Liver (tissue), 9 donors: ENCODE results near the gene ERICH2. TPM values are rescaled to one million over a fixed set of nuclear protein-coding genes. Genes with fewer than 3 reads are reported as not detected.

Experiments
- DNase-seq: peaks from one replicate; pipeline ENCODE4 v3.0.0-alpha.2; 2017; ENCODE audit warnings: low spot score
- H3K27ac ChIP-seq, 2 donors: one replicate each; pipeline ENCODE4 v1.7.0; 2013; ENCODE audit warnings: inconsistent platforms in 2 of 2, low read length in 2 of 2, control low read depth in 1 of 2, low read depth in 1 of 2, mild to moderate bottlenecking in 1 of 2
- H3K27me3 ChIP-seq, 4 donors: one replicate each; pipeline versions ENCODE4 v1.6.1 to v1.7.0; 2013; ENCODE audit warnings: low read length in 3 of 4, inconsistent platforms in 1 of 4, mild to moderate bottlenecking in 1 of 4, moderate library complexity in 1 of 4; ENCODE audit not compliant: control insufficient read depth in 4 of 4, insufficient read depth in 4 of 4
- H3K36me3 ChIP-seq, 4 donors: one replicate each; pipeline versions ENCODE4 v1.6.1 to v1.7.0; 2013; ENCODE audit warnings: low read length in 3 of 4, mild to moderate bottlenecking in 3 of 4, low read depth in 1 of 4, moderate library complexity in 1 of 4; ENCODE audit not compliant: control insufficient read depth in 4 of 4, insufficient read depth in 3 of 4
- H3K4me1 ChIP-seq, 4 donors: one replicate each; pipeline versions ENCODE4 v1.6.1 to v1.7.0; 2013; ENCODE audit warnings: low read length in 3 of 4, mild to moderate bottlenecking in 3 of 4, moderate library complexity in 1 of 4; ENCODE audit not compliant: control insufficient read depth in 4 of 4, insufficient read depth in 4 of 4
- H3K4me3 ChIP-seq, 3 donors: one replicate each; pipeline versions ENCODE4 v1.6.1 to v1.7.0; 2013; ENCODE audit warnings: low read length in 3 of 3, control low read depth in 1 of 3, low read depth in 1 of 3, mild to moderate bottlenecking in 1 of 3
- H3K9ac ChIP-seq, 2 donors: one replicate each; pipeline ENCODE4 v1.7.0; 2013; ENCODE audit warnings: low read length in 2 of 2, mild to moderate bottlenecking in 2 of 2, moderate library complexity in 2 of 2, control low read depth in 1 of 2, low read depth in 1 of 2
- H3K9me3 ChIP-seq, 4 donors: one replicate each; pipeline versions ENCODE4 v1.6.1 to v1.7.0; 2013; ENCODE audit warnings: low read length in 3 of 4; ENCODE audit not compliant: control insufficient read depth in 4 of 4
- CTCF ChIP-seq: fragments of 150-350 bp; IDR thresholded peaks from 2 replicates; pipeline ENCODE4 v1.5.1; 2017; ENCODE audit warnings: improper control_type of control experiment, low read depth, low read length; ENCODE audit not compliant: missing input control
- EGR1 ChIP-seq, 2 donors: IDR thresholded peaks; 2 replicates each; pipeline ENCODE4 v1.6.1; 2016 to 2018; ENCODE audit warnings: antibody characterized with exemption in 2 of 2, low read depth in 2 of 2
- FOXA1 ChIP-seq: IDR thresholded peaks from 2 replicates; pipeline ENCODE4 v1.6.1; 2016; ENCODE audit warnings: antibody characterized with exemption
- FOXA2 ChIP-seq: IDR thresholded peaks from 2 replicates; pipeline ENCODE4 v1.6.1; 2016; ENCODE audit warnings: antibody characterized with exemption
- HNF4A ChIP-seq, 2 donors: conservative IDR thresholded peaks; 2 replicates each; pipeline ENCODE4 v1.6.1; 2016; ENCODE audit warnings: antibody characterized with exemption in 2 of 2, mild to moderate bottlenecking in 2 of 2
- HNF4G ChIP-seq: IDR thresholded peaks from 2 replicates; pipeline ENCODE4 v1.6.1; 2016; ENCODE audit warnings: antibody characterized with exemption
- RAD21 ChIP-seq, 2 donors: IDR thresholded peaks; 2 replicates each; pipeline ENCODE4 v1.6.1; 2016; ENCODE audit warnings: antibody characterized with exemption in 2 of 2, mild to moderate bottlenecking in 2 of 2
- REST ChIP-seq: IDR thresholded peaks from 2 replicates; pipeline ENCODE4 v1.6.1; 2016; ENCODE audit warnings: antibody characterized with exemption, mild to moderate bottlenecking
- RXRA ChIP-seq, 2 donors: IDR thresholded peaks; 2 replicates each; pipeline ENCODE4 v1.6.1; 2017 to 2018; ENCODE audit warnings: antibody characterized with exemption in 2 of 2, mild to moderate bottlenecking in 1 of 2
- SP1 ChIP-seq: IDR thresholded peaks from 2 replicates; pipeline ENCODE4 v1.6.1; 2018; ENCODE audit warnings: antibody characterized with exemption, mild to moderate bottlenecking
- TAF1 ChIP-seq: conservative IDR thresholded peaks from 2 replicates; pipeline ENCODE4 v1.6.1; 2016; ENCODE audit warnings: antibody characterized with exemption, mild to moderate bottlenecking
- YY1 ChIP-seq: IDR thresholded peaks from 2 replicates; pipeline ENCODE4 v1.6.1; 2016; ENCODE audit warnings: antibody characterized with exemption, mild to moderate bottlenecking
- ZBTB33 ChIP-seq: IDR thresholded peaks from 2 replicates; pipeline ENCODE4 v1.6.1; 2016; ENCODE audit warnings: antibody characterized with exemption
- WGBS: extraction: QIAGEN DNeasy Blood & Tissue Kit; methylation state at CpG from one replicate; pipeline ENCODE4 v1.1.7; 2013; 5-methylcytosine and 5-hydroxymethylcytosine counted together
- polyA plus RNA-seq, 2 donors: library from polyadenylated mRNA; stranded (reverse) in 1 of 2; unstranded in 1 of 2; fragments of 200-250 nt in 1 of 2; fragments of >200 nt in 1 of 2; fragmentation: Nextera tagmentation in 1 of 2; extraction: Ambion mirVana in 1 of 2; gene quantifications; one replicate each; pipeline versions ENCODE4 v1.2.1 to v1.2.3, GENCODE V29; 2013 to 2015
- total RNA-seq, 2 donors: library from RNA; depleted of rRNA; stranded (reverse); fragments of >200 nt; gene quantifications; one replicate each; pipeline ENCODE4 v1.2.3, GENCODE V29; 2014
- TF ChIP-seq, protein P1 (sequence below): IDR thresholded peaks from 2 replicates; pipeline ENCODE4 v1.6.1; 2016; ENCODE audit warnings: antibody characterized with exemption
- donor health status: healthy.
- donor health status: healthy.
- donor health status: healthy.
- donor health status: healthy.
- donor health status: healthy.

The ERICH2 gene
- total and polyA plus RNA-seq, 4 donors: 0.39 to 3.0 (median 0.42) TPM; not detected in 1

- Histone ChIP-seq H3K9ac (no peak overlapping the region), H3K9me3 (no peaks in the 10 kb centered on the region), H3K4me3 (no peak overlapping the region), H3K27me3 (peaks cover 0 to 42% (median 18%) of the 10 kb centered on the region in 4 donors), H3K27ac (no peak overlapping the region), H3K36me3 (no peaks in the 10 kb centered on the region), H3K4me1 (peaks cover 21 to 74% (median 68%) of the 10 kb centered on the region in 4 donors)
- 8% methylated on average over 30 of the region's 30 CpGs for WGBS
- no peak for TF ChIP-seq YY1
- no peak for TF ChIP-seq EGR1 (IDR thresholded peaks at IDR 0.05; ENCODE audit: low read depth in 2 of 2)
- no peak for TF ChIP-seq TAF1
- TF ChIP-seq, protein P1, sequence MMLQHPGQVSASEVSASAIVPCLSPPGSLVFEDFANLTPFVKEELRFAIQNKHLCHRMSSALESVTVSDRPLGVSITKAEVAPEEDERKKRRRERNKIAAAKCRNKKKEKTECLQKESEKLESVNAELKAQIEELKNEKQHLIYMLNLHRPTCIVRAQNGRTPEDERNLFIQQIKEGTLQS: no peak
- no peak for TF ChIP-seq REST
- no peak for TF ChIP-seq SP1
- no peak for TF ChIP-seq CTCF
- no peak for TF ChIP-seq FOXA2
- TF ChIP-seq RXRA (IDR thresholded peaks at IDR 0.05): no peak
- no peak for TF ChIP-seq HNF4G
- no peak for TF ChIP-seq RAD21 (IDR thresholded peaks at IDR 0.05)
- TF ChIP-seq HNF4A (conservative IDR thresholded peaks at IDR 0.05): no peak
- DNase-seq: no peak
Measured at GRCh38 chr2:170818752-170819470, 48.7 kb downstream of the ERICH2 start.

DNA sequence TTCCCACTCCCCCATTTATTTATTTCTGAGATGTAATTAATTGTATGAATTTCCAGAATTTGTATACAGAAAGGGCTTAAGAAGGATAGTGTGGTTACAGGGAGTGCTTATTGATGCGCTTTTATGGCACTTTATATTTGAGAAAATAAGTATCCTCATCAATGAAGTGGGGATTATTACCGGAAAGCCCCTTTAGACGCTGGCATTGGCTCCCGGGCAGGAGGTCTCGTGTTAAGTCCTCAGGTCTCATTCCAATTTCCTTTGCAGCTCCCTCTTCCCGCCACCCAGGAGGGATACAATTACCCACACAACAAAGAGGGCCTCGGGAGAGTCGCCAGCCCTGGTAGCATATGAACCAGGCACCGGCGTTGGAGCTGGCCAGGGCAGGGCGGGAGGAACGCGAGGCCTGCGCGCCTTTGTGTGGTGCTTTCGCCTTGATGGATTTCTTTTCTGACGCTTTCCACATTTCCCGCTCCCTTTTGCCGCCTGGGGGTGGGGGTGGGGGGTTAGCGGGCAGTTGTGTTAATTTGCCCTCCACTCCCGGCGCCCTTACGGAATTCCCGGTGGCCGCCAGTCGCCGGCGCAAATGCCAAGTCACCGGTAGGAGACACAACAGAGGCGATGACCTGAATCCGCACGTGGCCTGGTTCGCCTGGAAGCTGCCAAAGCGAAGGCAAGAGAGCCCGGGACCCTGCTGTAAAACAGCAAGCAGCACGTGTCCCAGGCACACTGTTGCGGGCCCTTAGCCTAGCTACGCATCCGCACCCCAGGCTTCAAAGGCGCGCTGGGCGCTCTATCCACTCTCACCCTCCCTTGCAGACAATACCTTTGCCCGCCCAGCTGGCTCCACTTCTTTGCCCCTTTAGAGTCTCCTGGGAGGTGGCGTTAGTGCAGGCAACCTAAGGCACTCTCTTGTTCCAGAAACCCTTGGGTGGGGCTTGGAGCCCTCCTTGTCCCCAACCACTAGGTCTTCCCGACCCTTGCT lies 49.8 kb downstream of the ERICH2 start:
- TF ChIP-seq ZBTB33: no peak
- no peak for TF ChIP-seq FOXA1
- 17% methylated on average over 45 of the region's 45 CpGs for WGBS
- Histone ChIP-seq H3K27ac (no peak overlapping the region), H3K9ac (no peak overlapping the region), H3K9me3 (no peaks in the 10 kb centered on the region), H3K27me3 (peaks cover 0 to 36% (median 18%) of the 10 kb centered on the region in 4 donors), H3K36me3 (no peaks in the 10 kb centered on the region), H3K4me3 (peak overlapping the region in 2 of 3 donors; percentile 35 to 58), H3K4me1 (peaks cover 21 to 74% (median 68%) of the 10 kb centered on the region in 4 donors)
- DNase-seq: no peak
